ENCODE data around the gene AKR7A3.

The AKR7A3 gene

GRCh38 chr1:19313961-19314882 lies 25.7 kb upstream of the AKR7A3 start:
- no peak for DNase-seq (ENCODE audit: low spot score)
- Histone ChIP-seq H2BK15ac (ENCODE audit: low read length) (no peak overlapping the region), H3K9ac (ENCODE audit: low read depth, low read length, poor library complexity) (no peak overlapping the region), H3K4me2 (ENCODE audit: insufficient read depth, low read length, poor library complexity, severe bottlenecking) (no peak overlapping the region), H3K23ac (ENCODE audit: low read depth, low read length, poor library complexity) (no peak overlapping the region), H3K14ac (ENCODE audit: low read length) (no peak overlapping the region), H3K27ac (replicated peaks; ENCODE audit: low read length) (no peak overlapping the region), H2AFZ (ENCODE audit: low read length) (no peak overlapping the region), H2BK120ac (ENCODE audit: low read depth, low read length) (no peak overlapping the region), H3K27me3 (ENCODE audit: control insufficient read depth in 3 of 3, insufficient read depth in 3 of 3, low read depth in 1 of 3, low read length in 3 of 3) (no peaks in the 10 kb centered on the region), H2AK5ac (ENCODE audit: low read depth, low read length) (no peak overlapping the region), H3K4me3 (ENCODE audit: low read length in 2 of 2) (no peak overlapping the region), H3K79me1 (ENCODE audit: low read depth, low read length) (peaks cover 13% of the 10 kb centered on the region), H4K8ac (ENCODE audit: low read depth, low read length) (no peak overlapping the region), H4K91ac (ENCODE audit: low read depth, low read length, poor library complexity) (no peak overlapping the region), H2BK12ac (ENCODE audit: low read length) (no peak overlapping the region), H3K18ac (ENCODE audit: low read length) (no peak overlapping the region), H3K4me1 (ENCODE audit: control insufficient read depth in 2 of 2, insufficient read depth in 1 of 2, low read depth in 1 of 2, low read length in 2 of 2) (peaks cover 6 to 12% of the 10 kb centered on the region in 2 donors), H3K9me3 (replicated peaks in 1 of 2; ENCODE audit: control insufficient read depth in 2 of 2, insufficient read depth in 1 of 2, low read depth in 1 of 2, low read length in 2 of 2) (no peaks in the 10 kb centered on the region), H3K36me3 (replicated peaks in 1 of 2; ENCODE audit: control insufficient read depth in 2 of 2, insufficient read depth in 2 of 2, low read length in 2 of 2) (peaks cover 9 to 53% of the 10 kb centered on the region in 2 donors), H3K4ac (ENCODE audit: low read length) (no peak overlapping the region), H2BK5ac (ENCODE audit: low read length) (no peak overlapping the region)
- no CpG with 5 or more reads among the region's 10 CpGs for WGBS, 2 donors (ENCODE audit: extremely low coverage in 2 of 2, insufficient read length in 2 of 2, insufficient replicate concordance in 1 of 2)

GRCh38 chr1:19313636-19313959 lies 25.0 kb upstream of the AKR7A3 start:
- no peaks in the 10 kb centered on the region for H3K27me3 ChIP-seq (ENCODE audit: control insufficient read depth in 3 of 3, insufficient read depth in 3 of 3, low read depth in 1 of 3, low read length in 3 of 3)
- H3K23ac ChIP-seq (ENCODE audit: low read depth, low read length, poor library complexity): no peak overlapping the region
- no peak overlapping the region for H2BK5ac ChIP-seq (ENCODE audit: low read length)
- no CpG with 5 or more reads among the region's 4 CpGs for WGBS, 2 donors (ENCODE audit: extremely low coverage in 2 of 2, insufficient read length in 2 of 2, insufficient replicate concordance in 1 of 2)
- H3K27ac ChIP-seq (replicated peaks; ENCODE audit: low read length): no peak overlapping the region
- no peak overlapping the region for H4K8ac ChIP-seq (ENCODE audit: low read depth, low read length)
- no peak overlapping the region for H3K4me2 ChIP-seq (ENCODE audit: insufficient read depth, low read length, poor library complexity, severe bottlenecking)
- H3K18ac ChIP-seq (ENCODE audit: low read length): no peak overlapping the region
- H3K9ac ChIP-seq (ENCODE audit: low read depth, low read length, poor library complexity): no peak overlapping the region
- no peak overlapping the region for H2AK5ac ChIP-seq (ENCODE audit: low read depth, low read length)
- DNase-seq (ENCODE audit: low spot score): no peak
- H4K91ac ChIP-seq (ENCODE audit: low read depth, low read length, poor library complexity): no peak overlapping the region
- no peaks in the 10 kb centered on the region for H3K9me3 ChIP-seq (replicated peaks in 1 of 2; ENCODE audit: control insufficient read depth in 2 of 2, insufficient read depth in 1 of 2, low read depth in 1 of 2, low read length in 2 of 2)
- H3K79me1 ChIP-seq (ENCODE audit: low read depth, low read length): peaks cover 13% of the 10 kb centered on the region
- peaks cover 6 to 12% of the 10 kb centered on the region in 2 donors for H3K4me1 ChIP-seq (ENCODE audit: control insufficient read depth in 2 of 2, insufficient read depth in 1 of 2, low read depth in 1 of 2, low read length in 2 of 2)
- peaks cover 12 to 53% of the 10 kb centered on the region in 2 donors for H3K36me3 ChIP-seq (replicated peaks in 1 of 2; ENCODE audit: control insufficient read depth in 2 of 2, insufficient read depth in 2 of 2, low read length in 2 of 2)
- H3K4ac ChIP-seq (ENCODE audit: low read length): no peak overlapping the region
- H2BK15ac ChIP-seq (ENCODE audit: low read length): no peak overlapping the region
- no peak overlapping the region for H2BK120ac ChIP-seq (ENCODE audit: low read depth, low read length)
- H3K4me3 ChIP-seq (ENCODE audit: low read length in 2 of 2): peak overlapping the region in 1 of 2 donors; percentile 91
- H3K14ac ChIP-seq (ENCODE audit: low read length): no peak overlapping the region
- H2AFZ ChIP-seq (ENCODE audit: low read length): no peak overlapping the region
- no peak overlapping the region for H2BK12ac ChIP-seq (ENCODE audit: low read length)

GRCh38 chr1:19312782-19313635 lies 24.4 kb upstream of the AKR7A3 start:
- Histone ChIP-seq H2BK15ac (ENCODE audit: low read length) (no peak overlapping the region), H4K91ac (ENCODE audit: low read depth, low read length, poor library complexity) (no peak overlapping the region), H3K36me3 (replicated peaks in 1 of 2; ENCODE audit: control insufficient read depth in 2 of 2, insufficient read depth in 2 of 2, low read length in 2 of 2) (peaks cover 15 to 53% of the 10 kb centered on the region in 2 donors), H3K9me3 (replicated peaks in 1 of 2; ENCODE audit: control insufficient read depth in 2 of 2, insufficient read depth in 1 of 2, low read depth in 1 of 2, low read length in 2 of 2) (no peaks in the 10 kb centered on the region), H2BK120ac (ENCODE audit: low read depth, low read length) (no peak overlapping the region), H2AK5ac (ENCODE audit: low read depth, low read length) (peak overlapping the region; percentile 0), H3K14ac (ENCODE audit: low read length) (peak overlapping the region; percentile 66), H2AFZ (ENCODE audit: low read length) (peak overlapping the region; percentile 99), H3K18ac (ENCODE audit: low read length) (peak overlapping the region; percentile 95), H3K27me3 (ENCODE audit: control insufficient read depth in 3 of 3, insufficient read depth in 3 of 3, low read depth in 1 of 3, low read length in 3 of 3) (peaks cover 0 to 2% (median 0%) of the 10 kb centered on the region in 3 experiments), H3K9ac (ENCODE audit: low read depth, low read length, poor library complexity) (peak overlapping the region; percentile 93), H3K79me1 (ENCODE audit: low read depth, low read length) (peaks cover 13% of the 10 kb centered on the region), H4K8ac (ENCODE audit: low read depth, low read length) (no peak overlapping the region), H3K23ac (ENCODE audit: low read depth, low read length, poor library complexity) (peak overlapping the region; percentile 93), H3K4ac (ENCODE audit: low read length) (no peak overlapping the region), H2BK12ac (ENCODE audit: low read length) (no peak overlapping the region), H3K4me2 (ENCODE audit: insufficient read depth, low read length, poor library complexity, severe bottlenecking) (peak overlapping the region; percentile 75), H2BK5ac (ENCODE audit: low read length) (peak overlapping the region; percentile 49), H3K27ac (replicated peaks; ENCODE audit: low read length) (no peak overlapping the region), H3K4me1 (ENCODE audit: control insufficient read depth in 2 of 2, insufficient read depth in 1 of 2, low read depth in 1 of 2, low read length in 2 of 2) (peaks cover 6 to 12% of the 10 kb centered on the region in 2 donors), H3K4me3 (ENCODE audit: low read length in 2 of 2) (peak overlapping the region; percentile 86 to 91)
- 100% methylated on average over 1 of the region's 20 CpGs; no CpG with 5 or more reads in 1 of the 2 donors for whole genome bisulfite sequencing, 2 donors (ENCODE audit: extremely low coverage in 2 of 2, insufficient read length in 2 of 2, insufficient replicate concordance in 1 of 2)
- no peak for DNase-seq (ENCODE audit: low spot score)
